ENCODE measurements around the gene CEP112. TPM values are rescaled to one million over a fixed set of nuclear protein-coding genes. Genes with fewer than 3 reads are reported as not detected.

Gene CEP112
- total and polyA plus RNA-seq, 2 of the 13 experiments (the other 11 are each of a cell fraction or from before 2014, with no cell fraction given), result 1.2 to 3.4 TPM

GRCh38 chr17:65920996-65921395 lies 270.9 kb downstream of the CEP112 start (continued):
- no peak for TF ChIP-seq ZNF496 (CRISPR knock-in tag; IDR thresholded peaks at IDR 0.05; ENCODE audit: insufficient replicate concordance)
- no peak for TF ChIP-seq ZNF318 (CRISPR knock-in tag; IDR thresholded peaks at IDR 0.05)
- no peak for TF ChIP-seq KMT2B (CRISPR knock-in tag; IDR thresholded peaks at IDR 0.05)
- no peak for TF ChIP-seq ZNF501 (CRISPR knock-in tag; IDR thresholded peaks at IDR 0.05)
- TF ChIP-seq, protein P1, sequence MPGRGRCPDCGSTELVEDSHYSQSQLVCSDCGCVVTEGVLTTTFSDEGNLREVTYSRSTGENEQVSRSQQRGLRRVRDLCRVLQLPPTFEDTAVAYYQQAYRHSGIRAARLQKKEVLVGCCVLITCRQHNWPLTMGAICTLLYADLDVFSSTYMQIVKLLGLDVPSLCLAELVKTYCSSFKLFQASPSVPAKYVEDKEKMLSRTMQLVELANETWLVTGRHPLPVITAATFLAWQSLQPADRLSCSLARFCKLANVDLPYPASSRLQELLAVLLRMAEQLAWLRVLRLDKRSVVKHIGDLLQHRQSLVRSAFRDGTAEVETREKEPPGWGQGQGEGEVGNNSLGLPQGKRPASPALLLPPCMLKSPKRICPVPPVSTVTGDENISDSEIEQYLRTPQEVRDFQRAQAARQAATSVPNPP (CRISPR knock-in tag; IDR thresholded peaks at IDR 0.05), result no peak
- no peak for TF ChIP-seq CC2D1A (CRISPR knock-in tag; IDR thresholded peaks at IDR 0.05)

All from HepG2 (cell line).